ENCODE data around the gene UBR3.

DNA sequence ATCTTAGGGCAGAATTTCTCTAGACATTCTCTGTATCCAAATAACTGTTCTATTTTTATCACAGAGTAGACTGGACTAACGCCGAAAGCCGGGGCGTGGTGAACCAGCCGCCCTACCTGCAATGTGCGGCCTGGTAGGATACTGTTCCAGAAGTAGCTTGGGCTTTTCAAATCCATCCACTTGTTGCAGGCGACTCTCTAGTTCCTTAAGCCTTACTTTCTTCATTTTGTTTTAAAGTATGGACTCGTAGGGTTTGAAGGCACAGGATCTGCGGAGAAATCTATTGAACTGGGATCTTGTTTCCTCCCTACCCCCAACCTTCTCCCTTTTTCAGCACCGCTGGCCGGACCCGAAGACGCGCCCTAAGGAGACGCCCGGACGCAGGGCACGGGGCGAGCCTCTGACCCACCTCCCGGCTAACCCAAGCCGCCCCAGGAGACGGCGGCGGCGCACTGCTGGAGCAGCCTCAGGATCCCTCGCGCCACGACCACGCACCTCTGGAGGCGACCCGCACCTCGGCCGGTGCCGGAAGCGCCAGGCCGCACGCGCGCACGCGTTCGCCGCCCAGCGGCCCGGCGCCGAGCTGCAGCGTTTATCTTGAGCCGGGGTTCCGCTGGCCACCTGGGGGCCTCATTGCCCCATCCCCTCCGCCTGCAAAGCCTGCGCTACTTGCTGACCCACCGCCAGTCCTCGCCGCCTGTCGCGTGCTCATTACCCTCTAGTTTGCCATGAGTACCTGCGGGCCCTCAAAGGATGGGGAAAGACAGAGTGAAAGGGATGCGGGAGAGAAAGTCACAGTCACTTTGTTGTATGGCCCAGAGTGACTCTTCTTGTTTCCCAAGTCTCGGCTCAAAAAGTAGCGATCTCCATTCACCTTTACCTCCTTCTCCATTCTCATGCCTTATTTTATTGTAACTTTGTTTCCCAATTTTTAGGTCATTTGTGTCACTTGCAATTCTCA is 2.6 kb upstream of the UBR3 start, which contains the start of gene METTL5:
- peak; percentile 10 to 84 (median 74) for TF ChIP-seq POLR2AphosphoS5 (IDR thresholded peaks at IDR 0.05)
- peak in 5 of 7 experiments; percentile 62 to 94 (median 91) for TF ChIP-seq CTCF (IDR thresholded peaks at IDR 0.05)
- TF ChIP-seq POLR2A (IDR thresholded peaks at IDR 0.05): no peak
